ENCODE measurements around the gene DAGLA. TPM values are rescaled to one million over a fixed set of nuclear protein-coding genes. Genes with fewer than 3 reads are reported as not detected.

Gene DAGLA
- total RNA-seq, 1 experiment from 2014 or later: 4.5 TPM

DNA sequence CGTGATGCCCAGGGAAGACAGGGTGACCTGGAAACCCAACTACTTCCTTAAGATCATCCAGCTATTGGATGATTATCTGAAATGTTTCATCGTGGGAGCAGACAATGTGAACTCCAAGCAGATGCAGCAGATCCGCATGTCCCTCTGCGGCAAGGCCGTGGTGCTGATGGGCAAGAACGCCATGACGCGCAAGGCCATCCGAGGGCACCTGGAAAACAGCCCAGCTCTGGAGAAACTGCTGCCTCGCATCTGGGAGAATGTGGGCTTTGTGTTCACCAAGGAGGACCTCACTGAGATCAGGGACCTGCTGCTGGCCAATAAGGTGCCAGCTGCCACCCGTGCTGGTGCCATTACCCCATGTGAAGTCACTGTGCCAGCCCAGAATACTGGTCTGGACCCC is 43.5 kb upstream of the DAGLA start:
- Histone ChIP-seq H3K27ac (ENCODE audit: insufficient read length, low read depth, low read length) (no peak overlapping the region), H3K79me2 (ENCODE audit: insufficient read depth, low read length) (no peaks in the 10 kb centered on the region), H3K4me2 (ENCODE audit: insufficient read depth, insufficient read length, low read length) (no peak overlapping the region), H3K56ac (ENCODE audit: insufficient read length, low read depth, low read length) (no peak overlapping the region), H2AK5ac (ENCODE audit: insufficient read length, low read length) (no peak overlapping the region), H2BK15ac (ENCODE audit: low read depth, low read length) (no peak overlapping the region), H4K5ac (ENCODE audit: insufficient read length, low read depth, low read length) (no peak overlapping the region), H3K18ac (ENCODE audit: insufficient read length, low read depth, low read length) (no peak overlapping the region), H3K79me1 (ENCODE audit: insufficient read depth, low read depth, low read length, poor library complexity, severe bottlenecking) (no peaks in the 10 kb centered on the region), H2BK120ac (ENCODE audit: low read depth, low read length, poor library complexity, severe bottlenecking) (no peak overlapping the region), H3K4ac (ENCODE audit: low read depth, low read length) (no peak overlapping the region), H3T11ph (ENCODE audit: low read length) (no peak overlapping the region), H2AFZ (ENCODE audit: low read length) (no peak overlapping the region), H4K8ac (replicated peaks; ENCODE audit: insufficient read length, low read depth, low read length) (no peak overlapping the region), H2BK12ac (ENCODE audit: insufficient read length, low read depth, low read length) (no peak overlapping the region), H3K9me3 (ENCODE audit: control insufficient read depth, low read depth, low read length) (no peaks in the 10 kb centered on the region), H3K23ac (ENCODE audit: insufficient read length, low read depth, low read length) (no peak overlapping the region), H4K91ac (ENCODE audit: insufficient read length, low read depth, low read length) (no peak overlapping the region), H2BK5ac (ENCODE audit: insufficient read length, low read length) (no peak overlapping the region), H3K23me2 (ENCODE audit: insufficient read length, low read depth, low read length, poor library complexity, severe bottlenecking) (no peaks in the 10 kb centered on the region), H3K9ac (ENCODE audit: extremely low read depth, insufficient read length, low read length) (no peak overlapping the region), H3K4me1 (ENCODE audit: insufficient read depth, low read length) (no peaks in the 10 kb centered on the region; the same call in 1 of the 2 replicates), H3K14ac (ENCODE audit: insufficient read depth, low read length) (no peak overlapping the region), H4K20me1 (ENCODE audit: control insufficient read depth, insufficient read depth, insufficient read length) (no peaks in the 10 kb centered on the region), H2BK20ac (ENCODE audit: low read depth, low read length, poor library complexity, severe bottlenecking) (no peak overlapping the region), H3K27me3 (ENCODE audit: insufficient read depth, low read length) (no peaks in the 10 kb centered on the region)
- Mint-ChIP-seq H3K9me3 (no peaks in the 10 kb centered on the region), H3K4me3 (no peak overlapping the region), H3K36me3 (ENCODE audit: insufficient read depth in 1 of 3, low read depth in 3 of 3) (no peaks in the 10 kb centered on the region), H3K27me3 (ENCODE audit: low read depth) (no peaks in the 10 kb centered on the region), H3K4me1 (peaks cover 19% of the 10 kb centered on the region in 2 experiments), H3K27ac (no peak overlapping the region)
- DNase-seq: no peak
- WGBS (ENCODE audit: extremely low coverage, insufficient read length, low lambda C conversion rate): no CpG with 5 or more reads among the region's 11 CpGs
- TF ChIP-seq CTCF (conservative IDR thresholded peaks at IDR 0.05): no peak

All from H9 (cell line).